GM12872 (cell line): Measurements from ENCODE around the gene TRAPPC6A.

Source experiments
- CTCF ChIP-seq: IDR thresholded peaks from 3 replicates; pipeline ENCODE4 v1.5.1; 2011; ENCODE audit warnings: low read depth, mild to moderate bottlenecking, low read length, moderate library complexity; ENCODE audit not compliant: insufficient read depth

Gene TRAPPC6A

GRCh38 chr19:45123440-45123850, 54.6 kb downstream of the TRAPPC6A start:
- TF ChIP-seq CTCF = no peak

GRCh38 chr19:45122832-45123231, 55.2 kb downstream of the TRAPPC6A start:
- no peak for TF ChIP-seq CTCF

- no peak for TF ChIP-seq CTCF
Measured at GRCh38 chr19:45121827-45122345, 56.2 kb downstream of the TRAPPC6A start.

GRCh38 chr19:45119582-45119981, 58.5 kb downstream of the TRAPPC6A start:
- TF ChIP-seq CTCF = no peak

- TF ChIP-seq CTCF = no peak
Measured at GRCh38 chr19:45118106-45118505, 59.9 kb downstream of the TRAPPC6A start.

- TF ChIP-seq CTCF = no peak
Measured at GRCh38 chr19:45117671-45118070, 60.4 kb downstream of the TRAPPC6A start.

- TF ChIP-seq CTCF = no peak
Measured at GRCh38 chr19:45117167-45117594, 60.9 kb downstream of the TRAPPC6A start.
